Measurements from ENCODE around the gene ELMOD2. TPM values are rescaled to one million over a fixed set of nuclear protein-coding genes. Genes with fewer than 3 reads are reported as not detected.

Gene ELMOD2
- total and polyA plus RNA-seq, 2 of the 13 experiments (the other 11 are each of a cell fraction or from before 2014, with no cell fraction given) = 10.2 to 38.1 TPM

GRCh38 chr4:140602714-140603113 lies 78.7 kb downstream of the ELMOD2 start:
- Histone ChIP-seq H4K20me1 (ENCODE audit: insufficient read depth, low read length) (no peaks in the 10 kb centered on the region), H3K27me3 (ENCODE audit: control insufficient read depth in 1 of 2, insufficient read depth in 2 of 2, low read length in 2 of 2) (peaks cover 0 to 7% of the 10 kb centered on the region in 2 experiments; a peak in 3 of 5 replicates), H3K9ac (ENCODE audit: insufficient read depth, low read depth, low read length) (no peak overlapping the region), H2AFZ (ENCODE audit: low read length) (no peak overlapping the region), H3K4me1 (ENCODE audit: insufficient read depth, low read length) (peaks cover 1% of the 10 kb centered on the region; the same call in 1 of the 2 replicates), H3K9me3 (ENCODE audit: low read length) (no peaks in the 10 kb centered on the region), H3K36me3 (replicated peaks in 1 of 2; ENCODE audit: control insufficient read depth in 1 of 2, insufficient read depth in 2 of 2, low read length in 2 of 2) (no peaks in the 10 kb centered on the region), H3K4me3 (replicated peaks in 1 of 3; ENCODE audit: insufficient read depth in 1 of 3, low read depth in 2 of 3, low read length in 3 of 3) (no peak overlapping the region), H3K27ac (ENCODE audit: extremely low read length, insufficient read depth, low read length) (no peak overlapping the region), H3K4me2 (ENCODE audit: low read depth, low read length) (no peak overlapping the region), H3K79me2 (ENCODE audit: insufficient read depth, low read length) (no peaks in the 10 kb centered on the region)
- intact Hi-C loops (cut with micrococcal nuclease; ENCODE audit: unreplicated experiment) (no loop called here), in situ Hi-C loops (cut with HindIII; ENCODE audit: extremely low pct_ligation_motif_present, low pct_unique_long_range_greater_than_20kb) (loop anchor here (10.0 kb wide), 1 partner anchor 252 kb away; no protein-coding TSS in a partner anchor)
- DNase-seq (ENCODE audit: low spot score) (no peak), FAIRE-seq (no peak), ATAC-seq (no peak)
- 78% methylated on average over 2 of the region's 2 CpGs for WGBS (ENCODE audit: low lambda C conversion rate)
- no TSS peak for BruUV-seq (replicated peaks)
- POLR2A ChIA-PET = no interaction called here
- CTCF ChIA-PET (ENCODE audit: low intra/inter-chr PET ratio, low total read pairs) = no interaction called here
- TF ChIP-seq, protein P1, sequence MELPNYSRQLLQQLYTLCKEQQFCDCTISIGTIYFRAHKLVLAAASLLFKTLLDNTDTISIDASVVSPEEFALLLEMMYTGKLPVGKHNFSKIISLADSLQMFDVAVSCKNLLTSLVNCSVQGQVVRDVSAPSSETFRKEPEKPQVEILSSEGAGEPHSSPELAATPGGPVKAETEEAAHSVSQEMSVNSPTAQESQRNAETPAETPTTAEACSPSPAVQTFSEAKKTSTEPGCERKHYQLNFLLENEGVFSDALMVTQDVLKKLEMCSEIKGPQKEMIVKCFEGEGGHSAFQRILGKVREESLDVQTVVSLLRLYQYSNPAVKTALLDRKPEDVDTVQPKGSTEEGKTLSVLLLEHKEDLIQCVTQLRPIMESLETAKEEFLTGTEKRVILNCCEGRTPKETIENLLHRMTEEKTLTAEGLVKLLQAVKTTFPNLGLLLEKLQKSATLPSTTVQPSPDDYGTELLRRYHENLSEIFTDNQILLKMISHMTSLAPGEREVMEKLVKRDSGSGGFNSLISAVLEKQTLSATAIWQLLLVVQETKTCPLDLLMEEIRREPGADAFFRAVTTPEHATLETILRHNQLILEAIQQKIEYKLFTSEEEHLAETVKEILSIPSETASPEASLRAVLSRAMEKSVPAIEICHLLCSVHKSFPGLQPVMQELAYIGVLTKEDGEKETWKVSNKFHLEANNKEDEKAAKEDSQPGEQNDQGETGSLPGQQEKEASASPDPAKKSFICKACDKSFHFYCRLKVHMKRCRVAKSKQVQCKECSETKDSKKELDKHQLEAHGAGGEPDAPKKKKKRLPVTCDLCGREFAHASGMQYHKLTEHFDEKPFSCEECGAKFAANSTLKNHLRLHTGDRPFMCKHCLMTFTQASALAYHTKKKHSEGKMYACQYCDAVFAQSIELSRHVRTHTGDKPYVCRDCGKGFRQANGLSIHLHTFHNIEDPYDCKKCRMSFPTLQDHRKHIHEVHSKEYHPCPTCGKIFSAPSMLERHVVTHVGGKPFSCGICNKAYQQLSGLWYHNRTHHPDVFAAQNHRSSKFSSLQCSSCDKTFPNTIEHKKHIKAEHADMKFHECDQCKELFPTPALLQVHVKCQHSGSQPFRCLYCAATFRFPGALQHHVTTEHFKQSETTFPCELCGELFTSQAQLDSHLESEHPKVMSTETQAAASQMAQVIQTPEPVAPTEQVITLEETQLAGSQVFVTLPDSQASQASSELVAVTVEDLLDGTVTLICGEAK (IDR thresholded peaks at IDR 0.05) = no peak
- TF ChIP-seq, protein P1 (CRISPR knock-in tag; IDR thresholded peaks at IDR 0.05) = no peak
- no peak for TF ChIP-seq ZNF34 (CRISPR knock-in tag; IDR thresholded peaks at IDR 0.05; ENCODE audit: borderline replicate concordance)
- TF ChIP-seq EEA1 (CRISPR knock-in tag; IDR thresholded peaks at IDR 0.05; ENCODE audit: borderline replicate concordance) = no peak
- TF ChIP-seq XRCC5 (optimal IDR thresholded peaks at IDR 0.05; ENCODE audit: low read length) = no peak
- no peak for TF ChIP-seq ZBTB38 (CRISPR knock-in tag; IDR thresholded peaks at IDR 0.05)
- TF ChIP-seq, protein P2, sequence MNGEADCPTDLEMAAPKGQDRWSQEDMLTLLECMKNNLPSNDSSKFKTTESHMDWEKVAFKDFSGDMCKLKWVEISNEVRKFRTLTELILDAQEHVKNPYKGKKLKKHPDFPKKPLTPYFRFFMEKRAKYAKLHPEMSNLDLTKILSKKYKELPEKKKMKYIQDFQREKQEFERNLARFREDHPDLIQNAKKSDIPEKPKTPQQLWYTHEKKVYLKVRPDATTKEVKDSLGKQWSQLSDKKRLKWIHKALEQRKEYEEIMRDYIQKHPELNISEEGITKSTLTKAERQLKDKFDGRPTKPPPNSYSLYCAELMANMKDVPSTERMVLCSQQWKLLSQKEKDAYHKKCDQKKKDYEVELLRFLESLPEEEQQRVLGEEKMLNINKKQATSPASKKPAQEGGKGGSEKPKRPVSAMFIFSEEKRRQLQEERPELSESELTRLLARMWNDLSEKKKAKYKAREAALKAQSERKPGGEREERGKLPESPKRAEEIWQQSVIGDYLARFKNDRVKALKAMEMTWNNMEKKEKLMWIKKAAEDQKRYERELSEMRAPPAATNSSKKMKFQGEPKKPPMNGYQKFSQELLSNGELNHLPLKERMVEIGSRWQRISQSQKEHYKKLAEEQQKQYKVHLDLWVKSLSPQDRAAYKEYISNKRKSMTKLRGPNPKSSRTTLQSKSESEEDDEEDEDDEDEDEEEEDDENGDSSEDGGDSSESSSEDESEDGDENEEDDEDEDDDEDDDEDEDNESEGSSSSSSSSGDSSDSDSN (CRISPR knock-in tag; IDR thresholded peaks at IDR 0.05) = no peak
- TF ChIP-seq PHB2 (IDR thresholded peaks at IDR 0.05; ENCODE audit: partially characterized antibody) = no peak
- no peak for TF ChIP-seq HNF4G (IDR thresholded peaks at IDR 0.05; ENCODE audit: borderline replicate concordance, low read depth, low read length)
- TF ChIP-seq HNF4G (CRISPR knock-in tag; IDR thresholded peaks at IDR 0.05; ENCODE audit: borderline replicate concordance, low read depth) = no peak
- TF ChIP-seq SOX5 (CRISPR knock-in tag; IDR thresholded peaks at IDR 0.05; ENCODE audit: borderline replicate concordance) = no peak
- no peak for TF ChIP-seq ZSCAN21 (CRISPR knock-in tag; IDR thresholded peaks at IDR 0.05; ENCODE audit: borderline replicate concordance)
- no peak for TF ChIP-seq ZFP1 (CRISPR knock-in tag; IDR thresholded peaks at IDR 0.05)
- TF ChIP-seq MXI1 (IDR thresholded peaks at IDR 0.05; ENCODE audit: borderline replicate concordance, low read depth, low read length) = no peak
- TF ChIP-seq CBX1 (IDR thresholded peaks at IDR 0.05; ENCODE audit: low read depth) = no peak
- TF ChIP-seq ZNF296 (CRISPR knock-in tag; conservative IDR thresholded peaks at IDR 0.05) = no peak
